GM18520 (cell line): ENCODE data around the gene MAPKAPK2.
A peak's percentile ranks its signal among the peaks of the same experiment; 100 is the strongest.
"Not testable (repeated sequence)": the region's sequence is repeated elsewhere in the genome, so short reads cannot be mapped to it uniquely, and the experiment has no call there.

ENCODE experiments used
- ATAC-seq: cut with Tn5 transposase; IDR thresholded peaks from one replicate; pipeline ENCODE4 v1.9.1; 2021; ENCODE audit not compliant: unreplicated experiment

Gene MAPKAPK2

DNA sequence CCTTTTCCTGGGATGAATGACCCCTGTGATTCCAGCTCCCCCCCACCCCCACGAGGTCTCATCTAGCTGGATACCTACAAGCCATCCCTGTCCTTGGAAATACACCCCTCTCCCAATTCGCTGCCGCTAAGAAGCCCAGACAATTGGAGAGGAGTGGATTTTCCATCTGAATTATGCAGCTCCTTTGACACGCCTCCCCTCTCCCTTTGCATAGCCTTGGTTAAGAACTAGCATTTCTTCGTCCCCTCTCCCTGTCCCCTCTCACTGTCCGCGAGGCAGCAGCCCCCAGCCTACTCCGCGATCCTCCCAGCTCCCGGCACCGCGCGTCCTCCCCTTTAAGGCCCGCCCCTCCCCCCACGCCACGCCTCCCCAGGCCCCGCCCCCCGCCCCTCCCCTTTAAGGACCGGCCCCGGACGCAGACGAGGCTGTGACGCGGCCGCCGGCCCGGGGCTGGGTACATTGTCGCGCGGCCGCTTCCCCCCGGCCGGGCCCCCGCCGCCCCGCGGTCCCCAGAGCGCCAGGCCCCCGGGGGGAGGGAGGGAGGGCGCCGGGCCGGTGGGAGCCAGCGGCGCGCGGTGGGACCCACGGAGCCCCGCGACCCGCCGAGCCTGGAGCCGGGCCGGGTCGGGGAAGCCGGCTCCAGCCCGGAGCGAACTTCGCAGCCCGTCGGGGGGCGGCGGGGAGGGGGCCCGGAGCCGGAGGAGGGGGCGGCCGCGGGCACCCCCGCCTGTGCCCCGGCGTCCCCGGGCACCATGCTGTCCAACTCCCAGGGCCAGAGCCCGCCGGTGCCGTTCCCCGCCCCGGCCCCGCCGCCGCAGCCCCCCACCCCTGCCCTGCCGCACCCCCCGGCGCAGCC is at the start of gene MAPKAPK2:
TSS of gene MAPKAPK2 (plus strand) at position 428 of the 856 bp plus-strand sequence. CDS start at position 753, 325 bp downstream.
- no peak for ATAC-seq

GRCh38 chr1:206635080-206635977 is 49.4 kb upstream of the MAPKAPK2 start, which contains the start of gene DYRK3:
Gene DYRK3 (plus strand): TSS chr1:206635536. CDS start chr1:206635704, 168 bp downstream.
- ATAC-seq, result peak; percentile 79

GRCh38 chr1:206635978-206636345 is 48.7 kb upstream of the MAPKAPK2 start:
- no peak for ATAC-seq

DNA sequence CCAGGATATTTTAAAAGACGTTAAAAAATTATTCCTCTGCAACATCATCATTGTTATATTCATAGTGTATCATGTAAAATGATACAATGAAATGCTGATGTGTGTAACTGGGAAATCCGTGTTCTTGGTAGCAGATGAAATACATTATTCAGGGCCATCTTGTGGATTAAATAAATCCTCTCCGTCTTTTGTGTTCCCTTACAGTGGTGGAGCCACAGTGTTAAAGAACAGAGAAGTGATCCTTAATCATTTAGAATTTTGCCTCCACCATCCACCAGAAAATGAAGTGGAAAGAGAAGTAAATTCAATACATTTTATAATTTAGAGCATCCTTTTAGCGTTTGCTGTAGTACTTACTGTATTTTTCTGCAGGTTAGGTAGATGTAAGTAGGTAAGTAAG is 48.0 kb upstream of the MAPKAPK2 start:
- ATAC-seq, result no peak

- ATAC-seq, result no peak
Observed at GRCh38 chr1:206637605-206638004, 47.1 kb upstream of the MAPKAPK2 start.

GRCh38 chr1:206642074-206642473 is 42.6 kb upstream of the MAPKAPK2 start:
- ATAC-seq, result not testable (repeated sequence)

GRCh38 chr1:206643118-206643698 is 41.5 kb upstream of the MAPKAPK2 start:
- ATAC-seq, result no peak

DNA sequence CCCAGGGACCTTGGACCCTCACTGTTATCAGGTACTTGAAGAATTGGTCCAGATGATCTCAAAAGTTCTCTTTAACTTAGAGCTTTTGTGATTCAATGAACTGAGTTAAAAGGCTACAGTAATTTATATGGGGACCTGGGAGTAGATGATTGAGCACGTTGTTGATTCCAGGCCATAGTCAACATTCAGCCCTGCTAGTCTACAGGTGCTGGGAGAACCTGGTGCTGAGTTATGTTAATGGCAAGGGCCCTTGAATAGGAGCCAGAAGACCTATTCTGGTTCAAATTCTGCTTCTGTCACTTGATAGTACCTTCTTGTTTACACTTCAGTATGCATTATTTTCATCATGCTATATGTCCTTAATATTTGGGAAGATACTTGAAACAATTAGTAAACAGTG is 38.2 kb upstream of the MAPKAPK2 start:
- no peak for ATAC-seq

GRCh38 chr1:206647224-206647623 is 37.5 kb upstream of the MAPKAPK2 start:
- ATAC-seq, result no peak

DNA sequence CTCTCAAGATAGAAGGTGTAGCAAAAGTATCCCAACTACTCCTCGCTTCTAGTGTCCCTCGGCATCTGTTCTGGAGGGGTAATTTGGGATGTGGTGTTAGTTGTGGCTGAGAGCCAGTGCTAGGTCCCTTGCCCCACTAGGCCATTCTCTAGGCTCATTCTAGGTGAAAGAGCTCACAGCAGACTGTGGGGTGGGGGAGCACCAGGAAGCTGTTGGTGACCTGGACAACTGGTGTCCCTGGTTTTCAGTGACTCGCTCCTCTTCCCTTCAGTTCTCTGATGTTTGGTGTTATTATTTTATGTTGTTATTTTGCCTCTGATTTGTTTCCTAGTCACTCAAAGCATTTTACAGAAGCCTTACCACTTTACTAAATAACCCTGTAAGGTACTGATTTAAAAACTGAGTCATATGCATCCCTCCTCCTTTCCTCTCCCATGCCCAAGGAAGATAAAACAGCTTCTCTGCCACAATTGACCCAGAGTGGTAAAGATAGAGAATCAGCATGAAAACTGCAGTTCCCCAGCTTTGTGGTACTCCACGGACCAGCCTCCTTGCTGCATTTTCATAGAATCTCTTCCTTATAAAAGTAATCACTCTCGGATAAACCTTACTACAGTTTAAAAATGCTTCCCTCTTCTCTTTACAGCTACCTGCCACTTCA is 35.3 kb upstream of the MAPKAPK2 start:
- no peak for ATAC-seq

GRCh38 chr1:206651014-206651413 is 33.7 kb upstream of the MAPKAPK2 start:
- no peak for ATAC-seq

- no peak for ATAC-seq
Observed at GRCh38 chr1:206651958-206652890, 32.5 kb upstream of the MAPKAPK2 start.

DNA sequence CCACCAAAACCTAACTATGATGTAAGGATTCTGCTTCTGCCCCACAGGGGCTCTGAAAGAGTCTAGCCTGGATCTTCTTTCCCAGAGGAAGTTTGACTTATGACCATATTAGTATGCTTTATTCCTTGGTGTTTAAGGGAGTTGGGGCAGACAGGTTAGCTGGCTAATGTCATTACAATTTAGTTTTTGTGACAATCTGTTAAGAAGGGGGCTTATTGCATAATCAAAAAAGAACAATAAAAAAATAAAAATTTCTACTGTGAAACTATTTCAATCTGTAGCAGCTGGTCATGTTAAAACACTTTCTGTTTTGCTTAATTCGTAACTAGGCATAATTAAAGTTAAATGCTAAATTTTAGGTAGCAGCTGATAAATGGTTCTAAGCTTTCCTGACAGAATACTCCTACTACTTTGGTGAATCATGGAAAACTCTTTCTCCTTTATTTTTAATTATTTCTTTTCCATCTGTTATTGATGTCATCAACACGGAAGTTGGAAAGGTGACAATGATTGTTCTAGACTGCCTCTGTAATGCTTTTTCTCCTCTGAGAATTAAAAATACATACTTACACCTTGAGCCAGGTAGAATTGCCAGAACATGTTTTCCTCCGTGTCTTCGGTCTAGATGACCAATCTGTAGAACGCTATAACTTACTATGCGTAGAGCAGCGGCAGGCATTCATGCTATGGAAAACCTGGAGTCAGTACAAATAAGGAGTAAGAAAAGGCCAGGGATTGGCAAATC is 30.8 kb upstream of the MAPKAPK2 start:
- no peak for ATAC-seq

GRCh38 chr1:206654828-206655227 is 29.9 kb upstream of the MAPKAPK2 start:
- no peak for ATAC-seq

GRCh38 chr1:206655471-206655882 is 29.2 kb upstream of the MAPKAPK2 start:
- ATAC-seq, result no peak

DNA sequence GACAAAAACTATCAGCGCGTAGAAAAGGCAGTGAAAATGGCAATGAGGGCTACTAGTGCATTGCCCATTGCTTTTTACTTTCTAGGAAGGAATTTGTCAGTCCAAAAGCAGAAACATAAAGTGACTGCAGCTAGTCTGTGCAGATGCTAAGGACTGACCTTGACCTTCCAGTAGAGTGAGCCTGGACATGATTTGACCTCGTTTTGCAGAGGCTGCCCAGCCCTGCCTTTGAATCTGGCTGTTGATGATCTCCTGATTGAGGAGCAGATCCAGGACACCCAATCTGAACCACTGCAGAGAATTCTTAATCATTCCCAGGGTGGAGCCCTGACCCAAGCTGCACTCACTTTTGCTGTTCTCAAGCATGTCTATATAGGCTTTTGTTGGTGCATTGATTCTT is 27.8 kb upstream of the MAPKAPK2 start:
- ATAC-seq, result no peak

DNA sequence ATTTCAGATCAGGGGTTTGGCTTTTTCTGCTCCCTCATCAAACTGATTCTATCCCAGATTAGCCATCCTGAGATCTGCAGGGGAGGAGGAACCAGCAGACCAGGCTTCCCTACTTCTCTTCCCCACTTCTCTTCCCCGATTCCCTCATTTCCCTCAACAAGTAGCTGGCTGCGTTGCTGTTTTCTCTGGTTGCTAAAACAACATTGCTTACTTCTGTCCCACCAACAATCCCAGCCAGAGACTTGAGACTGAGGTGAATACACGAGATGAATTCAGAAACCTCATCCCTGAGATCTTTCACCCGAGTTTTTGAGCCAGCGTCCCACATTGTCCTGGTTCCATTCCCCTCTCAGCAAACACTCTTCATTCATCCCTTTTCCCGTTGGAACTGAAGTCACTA is 27.0 kb upstream of the MAPKAPK2 start:
- no peak for ATAC-seq

DNA sequence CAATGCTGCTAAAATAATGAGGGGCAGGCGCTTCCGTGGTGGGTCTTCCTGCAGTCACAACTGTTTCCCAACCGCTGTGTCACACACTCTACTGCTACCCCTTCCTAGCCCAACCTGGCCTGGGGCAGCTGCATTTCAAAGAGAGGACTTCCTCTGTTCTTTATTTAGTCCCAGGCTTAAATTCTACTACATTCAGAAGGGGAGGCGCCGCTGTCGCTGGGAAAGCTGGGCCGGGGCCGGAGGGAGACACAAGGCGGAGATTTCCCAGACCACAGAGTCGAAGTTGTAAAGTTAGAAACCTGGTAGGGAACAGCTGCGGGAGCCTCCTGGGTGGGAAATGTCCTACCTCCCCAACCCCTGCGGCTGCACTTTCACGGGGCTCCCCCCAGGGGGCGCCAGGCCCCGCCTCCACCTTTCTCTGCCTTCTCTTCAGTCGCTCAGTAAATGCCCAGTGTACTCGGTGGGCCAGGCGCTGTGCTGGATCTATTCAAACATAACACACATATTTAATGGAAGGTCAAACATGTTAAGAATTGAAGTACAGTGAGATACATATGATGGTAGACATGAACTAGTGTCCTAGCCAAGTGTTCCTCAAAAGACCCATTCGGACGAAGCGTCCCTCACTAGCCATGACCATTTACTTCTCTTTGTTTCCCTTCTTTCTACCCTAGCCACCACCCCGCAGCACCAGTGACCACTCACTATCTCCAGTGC is 26.3 kb upstream of the MAPKAPK2 start:
- ATAC-seq, result no peak

DNA sequence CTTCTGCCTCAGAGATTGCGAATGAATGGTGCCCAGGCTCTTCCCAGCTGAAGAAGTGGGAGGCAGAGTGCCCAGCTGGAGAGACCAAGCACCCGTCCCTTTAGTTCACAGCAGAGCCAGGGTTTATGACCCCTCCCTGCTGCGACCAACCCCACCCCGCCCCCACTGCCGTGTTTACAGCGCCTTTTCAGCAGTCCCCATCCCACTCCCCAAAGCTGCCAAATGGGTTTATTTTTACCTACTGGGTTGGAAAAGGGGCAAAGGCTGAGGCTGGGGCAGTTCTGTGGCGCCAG is 25.8 kb upstream of the MAPKAPK2 start:
- no peak for ATAC-seq
